GM12875 (cell line): ENCODE measurements around the gene SCG3.

Source experiments
- H3K4me3 ChIP-seq: one replicate; pipeline ENCODE4 v1.5.1; 2011; ENCODE audit warnings: low read depth, low read length, control low read depth
- TF ChIP-seq, protein P1 (sequence below): IDR thresholded peaks from 2 replicates; pipeline ENCODE4 v1.5.1; 2011; ENCODE audit warnings: low read depth, mild to moderate bottlenecking, control low read depth, inconsistent platforms, low read length, moderate library complexity, borderline replicate concordance; ENCODE audit not compliant: insufficient read depth

The SCG3 gene

DNA sequence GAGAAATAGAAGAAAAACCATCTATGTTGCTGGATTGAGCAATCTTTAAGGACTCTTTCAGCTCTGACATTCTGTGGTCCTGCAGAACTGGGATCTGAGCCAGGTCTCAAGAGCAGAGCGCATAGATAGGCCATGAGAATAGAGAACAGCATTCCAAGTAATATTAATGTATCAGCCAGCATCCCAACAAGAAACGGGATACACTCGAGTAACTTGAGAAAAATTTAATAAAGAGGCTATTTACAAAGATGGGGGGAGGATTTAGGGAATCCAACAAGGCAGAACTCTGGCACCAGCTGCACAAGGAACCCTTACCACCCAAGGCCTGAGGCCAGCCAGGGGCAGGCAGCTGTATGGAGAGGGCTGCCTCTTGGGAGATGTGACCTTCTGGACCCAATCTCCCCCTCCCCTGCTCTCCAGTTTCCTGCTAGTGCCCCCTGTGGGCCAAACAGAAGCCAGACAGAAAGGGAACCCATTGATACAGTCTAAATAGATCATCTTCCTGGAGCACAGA is 78.3 kb downstream of the SCG3 start:
- H3K4me3 ChIP-seq, result no peak overlapping the region
- TF ChIP-seq, protein P1, sequence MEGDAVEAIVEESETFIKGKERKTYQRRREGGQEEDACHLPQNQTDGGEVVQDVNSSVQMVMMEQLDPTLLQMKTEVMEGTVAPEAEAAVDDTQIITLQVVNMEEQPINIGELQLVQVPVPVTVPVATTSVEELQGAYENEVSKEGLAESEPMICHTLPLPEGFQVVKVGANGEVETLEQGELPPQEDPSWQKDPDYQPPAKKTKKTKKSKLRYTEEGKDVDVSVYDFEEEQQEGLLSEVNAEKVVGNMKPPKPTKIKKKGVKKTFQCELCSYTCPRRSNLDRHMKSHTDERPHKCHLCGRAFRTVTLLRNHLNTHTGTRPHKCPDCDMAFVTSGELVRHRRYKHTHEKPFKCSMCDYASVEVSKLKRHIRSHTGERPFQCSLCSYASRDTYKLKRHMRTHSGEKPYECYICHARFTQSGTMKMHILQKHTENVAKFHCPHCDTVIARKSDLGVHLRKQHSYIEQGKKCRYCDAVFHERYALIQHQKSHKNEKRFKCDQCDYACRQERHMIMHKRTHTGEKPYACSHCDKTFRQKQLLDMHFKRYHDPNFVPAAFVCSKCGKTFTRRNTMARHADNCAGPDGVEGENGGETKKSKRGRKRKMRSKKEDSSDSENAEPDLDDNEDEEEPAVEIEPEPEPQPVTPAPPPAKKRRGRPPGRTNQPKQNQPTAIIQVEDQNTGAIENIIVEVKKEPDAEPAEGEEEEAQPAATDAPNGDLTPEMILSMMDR, result peak; percentile 51; the same call in 1 of the 2 replicates

DNA sequence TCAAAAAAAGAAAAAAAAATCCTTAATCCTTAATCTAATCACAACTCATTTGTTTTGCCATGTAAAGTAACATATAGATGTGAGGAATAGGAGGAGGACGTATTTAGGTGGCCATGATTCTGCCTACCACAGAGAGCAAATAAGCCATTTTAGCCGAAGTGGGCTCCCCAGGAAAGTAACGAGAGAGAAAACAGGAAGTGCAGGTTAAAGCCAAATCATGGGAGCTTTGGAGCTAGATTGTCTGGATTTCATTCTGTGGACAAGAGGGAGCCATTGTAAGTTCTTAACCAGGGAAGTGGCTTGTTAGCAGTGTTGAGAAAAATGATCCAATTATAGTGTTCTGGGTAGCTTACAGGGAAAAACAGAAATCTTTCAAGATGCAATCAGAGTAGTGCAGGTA is 79.5 kb downstream of the SCG3 start:
- TF ChIP-seq, protein P1, result no peak
- H3K4me3 ChIP-seq, result no peak overlapping the region

DNA sequence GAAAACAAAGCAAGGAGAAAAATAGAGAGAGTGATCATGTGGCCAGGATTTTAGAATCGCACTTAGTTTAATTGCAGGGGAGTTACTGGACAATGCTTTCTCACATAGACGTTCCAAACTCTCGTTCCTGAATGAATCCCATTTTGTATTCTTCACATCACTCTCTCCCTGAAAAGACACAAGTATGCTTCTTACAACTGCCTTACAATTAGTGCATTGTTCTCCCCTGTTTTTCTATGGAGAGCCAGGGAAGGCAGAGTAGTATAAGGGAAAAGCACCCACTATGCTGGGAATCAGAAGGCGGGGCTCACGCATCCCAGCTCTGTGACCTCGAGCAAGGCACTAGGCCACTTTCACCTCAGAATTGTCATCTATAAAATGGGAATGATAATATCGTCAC is 84.4 kb downstream of the SCG3 start:
- TF ChIP-seq, protein P1, result no peak
- no peak overlapping the region for H3K4me3 ChIP-seq

DNA sequence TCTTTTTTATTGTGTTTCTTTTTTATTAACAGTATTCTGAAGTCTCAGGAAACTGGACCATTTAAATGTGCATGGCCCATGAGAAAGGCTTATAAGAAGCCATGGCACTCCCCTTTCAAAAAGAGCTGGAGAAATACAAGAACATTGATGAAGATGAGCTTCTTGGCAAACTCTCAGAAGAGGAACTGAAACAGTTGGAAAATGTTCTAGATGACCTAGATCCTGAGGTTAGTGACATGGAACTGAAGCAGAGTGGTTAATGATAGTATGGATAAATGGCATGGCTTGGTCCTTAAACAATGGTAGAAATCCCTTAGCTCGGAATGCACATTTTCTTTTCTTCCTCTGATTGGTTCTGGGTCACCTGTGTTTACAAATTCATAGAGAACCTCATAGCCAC is 85.0 kb downstream of the SCG3 start:
- TF ChIP-seq, protein P1, result no peak
- H3K4me3 ChIP-seq, result no peak overlapping the region

DNA sequence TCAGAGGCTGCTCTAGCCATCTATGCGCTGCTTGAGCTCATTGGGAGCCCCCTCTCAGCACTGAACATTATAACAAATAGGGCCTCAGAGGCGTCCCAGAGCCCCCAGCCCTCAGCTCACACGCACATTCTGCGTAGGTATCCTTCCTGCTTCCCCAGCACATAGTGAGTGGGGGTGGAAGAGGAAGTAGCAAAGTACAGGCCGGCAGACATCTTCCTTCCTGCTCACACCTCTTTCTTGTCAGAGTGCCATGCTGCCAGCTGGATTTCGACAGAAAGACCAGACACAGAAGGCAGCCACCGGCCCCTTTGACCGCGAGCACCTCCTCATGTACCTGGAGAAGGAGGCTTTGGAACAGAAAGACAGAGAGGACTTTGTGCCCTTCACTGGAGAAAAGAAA is 86.7 kb downstream of the SCG3 start:
- TF ChIP-seq, protein P1, result no peak
- H3K4me3 ChIP-seq, result no peak overlapping the region
